ENCODE measurements around the gene AVPR2.

The AVPR2 gene

GRCh38 chrX:153921511-153922446 is 17.3 kb downstream of the AVPR2 start:
- ATAC-seq = peak; percentile 11; the same call in 2 of the 3 replicates
- TF ChIP-seq ZNF565 (CRISPR knock-in tag; conservative IDR thresholded peaks at IDR 0.05; ENCODE audit: low read depth) (no peak), ZNF8 (CRISPR knock-in tag; IDR thresholded peaks at IDR 0.05) (no peak), ZNF70 (CRISPR knock-in tag; IDR thresholded peaks at IDR 0.05) (no peak; the same call in 1 of the 2 replicates), TOX (CRISPR knock-in tag; IDR thresholded peaks at IDR 0.05; ENCODE audit: borderline replicate concordance) (no peak), ARNTL (CRISPR knock-in tag; IDR thresholded peaks at IDR 0.05; ENCODE audit: borderline replicate concordance, low read depth) (no peak), ZFP30 (CRISPR knock-in tag; IDR thresholded peaks at IDR 0.05) (no peak), ISL1 (CRISPR knock-in tag; IDR thresholded peaks at IDR 0.05) (no peak), ESRRG (CRISPR knock-in tag; IDR thresholded peaks at IDR 0.05) (no peak), ZC3H10 (CRISPR knock-in tag; IDR thresholded peaks at IDR 0.05) (no peak), SNAI2 (CRISPR knock-in tag; IDR thresholded peaks at IDR 0.05) (no peak), OSR1 (CRISPR knock-in tag; IDR thresholded peaks at IDR 0.05) (no peak), CREB5 (CRISPR knock-in tag; IDR thresholded peaks at IDR 0.05; ENCODE audit: low read depth) (no peak), GLIS3 (CRISPR knock-in tag; IDR thresholded peaks at IDR 0.05) (no peak), TSHZ2 (CRISPR knock-in tag; IDR thresholded peaks at IDR 0.05) (no peak), PPARA (CRISPR knock-in tag; IDR thresholded peaks at IDR 0.05; ENCODE audit: borderline replicate concordance) (no peak), TCF4 (CRISPR knock-in tag; IDR thresholded peaks at IDR 0.05; ENCODE audit: borderline replicate concordance) (no peak)
- TF ChIP-seq, protein P1, sequence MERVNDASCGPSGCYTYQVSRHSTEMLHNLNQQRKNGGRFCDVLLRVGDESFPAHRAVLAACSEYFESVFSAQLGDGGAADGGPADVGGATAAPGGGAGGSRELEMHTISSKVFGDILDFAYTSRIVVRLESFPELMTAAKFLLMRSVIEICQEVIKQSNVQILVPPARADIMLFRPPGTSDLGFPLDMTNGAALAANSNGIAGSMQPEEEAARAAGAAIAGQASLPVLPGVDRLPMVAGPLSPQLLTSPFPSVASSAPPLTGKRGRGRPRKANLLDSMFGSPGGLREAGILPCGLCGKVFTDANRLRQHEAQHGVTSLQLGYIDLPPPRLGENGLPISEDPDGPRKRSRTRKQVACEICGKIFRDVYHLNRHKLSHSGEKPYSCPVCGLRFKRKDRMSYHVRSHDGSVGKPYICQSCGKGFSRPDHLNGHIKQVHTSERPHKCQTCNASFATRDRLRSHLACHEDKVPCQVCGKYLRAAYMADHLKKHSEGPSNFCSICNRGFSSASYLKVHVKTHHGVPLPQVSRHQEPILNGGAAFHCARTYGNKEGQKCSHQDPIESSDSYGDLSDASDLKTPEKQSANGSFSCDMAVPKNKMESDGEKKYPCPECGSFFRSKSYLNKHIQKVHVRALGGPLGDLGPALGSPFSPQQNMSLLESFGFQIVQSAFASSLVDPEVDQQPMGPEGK (CRISPR knock-in tag; IDR thresholded peaks at IDR 0.05; ENCODE audit: borderline replicate concordance) = no peak

- peak; percentile 72 for ATAC-seq
- TF ChIP-seq ZNF70 (CRISPR knock-in tag; IDR thresholded peaks at IDR 0.05) (no peak), BACH2 (CRISPR knock-in tag; IDR thresholded peaks at IDR 0.05; ENCODE audit: borderline replicate concordance) (no peak), ZC3H10 (CRISPR knock-in tag; IDR thresholded peaks at IDR 0.05) (no peak), RARB (CRISPR knock-in tag; IDR thresholded peaks at IDR 0.05) (no peak), TSHZ2 (CRISPR knock-in tag; IDR thresholded peaks at IDR 0.05) (no peak), ESRRG (CRISPR knock-in tag; IDR thresholded peaks at IDR 0.05) (no peak), ARNTL (CRISPR knock-in tag; IDR thresholded peaks at IDR 0.05; ENCODE audit: borderline replicate concordance, low read depth) (no peak), PPARA (CRISPR knock-in tag; IDR thresholded peaks at IDR 0.05; ENCODE audit: borderline replicate concordance) (no peak), GLIS3 (CRISPR knock-in tag; IDR thresholded peaks at IDR 0.05) (no peak), TCF4 (CRISPR knock-in tag; IDR thresholded peaks at IDR 0.05; ENCODE audit: borderline replicate concordance) (no peak), ZFP30 (CRISPR knock-in tag; IDR thresholded peaks at IDR 0.05) (no peak), ZNF8 (CRISPR knock-in tag; IDR thresholded peaks at IDR 0.05) (no peak), CREB5 (CRISPR knock-in tag; IDR thresholded peaks at IDR 0.05; ENCODE audit: low read depth) (no peak), TOX (CRISPR knock-in tag; IDR thresholded peaks at IDR 0.05; ENCODE audit: borderline replicate concordance) (no peak), CSDC2 (CRISPR knock-in tag; IDR thresholded peaks at IDR 0.05) (no peak)
- TF ChIP-seq, protein P1 (CRISPR knock-in tag; IDR thresholded peaks at IDR 0.05; ENCODE audit: borderline replicate concordance) = no peak
- TF ChIP-seq, protein P2, sequence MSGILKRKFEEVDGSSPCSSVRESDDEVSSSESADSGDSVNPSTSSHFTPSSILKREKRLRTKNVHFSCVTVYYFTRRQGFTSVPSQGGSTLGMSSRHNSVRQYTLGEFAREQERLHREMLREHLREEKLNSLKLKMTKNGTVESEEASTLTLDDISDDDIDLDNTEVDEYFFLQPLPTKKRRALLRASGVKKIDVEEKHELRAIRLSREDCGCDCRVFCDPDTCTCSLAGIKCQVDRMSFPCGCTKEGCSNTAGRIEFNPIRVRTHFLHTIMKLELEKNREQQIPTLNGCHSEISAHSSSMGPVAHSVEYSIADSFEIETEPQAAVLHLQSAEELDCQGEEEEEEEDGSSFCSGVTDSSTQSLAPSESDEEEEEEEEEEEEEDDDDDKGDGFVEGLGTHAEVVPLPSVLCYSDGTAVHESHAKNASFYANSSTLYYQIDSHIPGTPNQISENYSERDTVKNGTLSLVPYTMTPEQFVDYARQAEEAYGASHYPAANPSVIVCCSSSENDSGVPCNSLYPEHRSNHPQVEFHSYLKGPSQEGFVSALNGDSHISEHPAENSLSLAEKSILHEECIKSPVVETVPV (CRISPR knock-in tag; IDR thresholded peaks at IDR 0.05) = no peak
Measured at GRCh38 chrX:153922932-153923857, 18.7 kb downstream of the AVPR2 start.
